ENCODE data around the gene SPATA2L.

The SPATA2L gene

DNA sequence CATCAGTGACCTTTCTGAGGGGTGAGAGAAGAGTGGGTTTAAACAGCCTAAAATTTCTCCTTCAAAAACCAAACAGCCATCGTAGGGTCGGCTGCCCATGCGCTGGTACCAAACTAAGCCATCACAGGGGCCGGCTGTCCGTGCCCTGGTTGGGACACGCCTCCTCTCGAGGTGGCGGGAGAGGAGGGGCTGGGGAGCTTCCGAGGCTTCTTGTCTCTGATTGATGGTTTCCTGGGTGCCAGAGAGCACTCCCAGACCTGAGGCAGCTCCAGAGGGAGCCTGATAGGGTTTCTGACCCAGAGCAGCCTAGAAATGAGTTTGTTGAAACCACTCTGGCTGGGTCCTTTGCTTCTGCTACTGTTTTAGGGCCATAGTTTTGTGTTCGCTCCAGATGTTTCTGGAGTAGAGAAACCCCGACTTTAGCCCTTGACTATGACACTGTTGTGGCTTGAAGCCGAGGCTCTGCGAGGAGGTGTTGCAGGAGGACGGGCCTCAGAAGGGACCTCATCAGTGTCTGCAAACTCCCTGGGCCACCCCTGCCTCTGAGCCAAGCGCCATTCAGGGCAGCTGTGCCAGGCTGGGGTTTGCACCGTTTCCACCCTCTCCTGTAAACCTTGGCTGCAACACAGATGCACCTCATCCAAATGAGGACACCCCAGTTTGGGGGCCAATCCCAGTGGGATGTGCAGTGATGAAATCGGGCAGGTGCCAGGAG, 26.1 kb upstream of the SPATA2L start:
- DNase-seq, result no peak

DNA sequence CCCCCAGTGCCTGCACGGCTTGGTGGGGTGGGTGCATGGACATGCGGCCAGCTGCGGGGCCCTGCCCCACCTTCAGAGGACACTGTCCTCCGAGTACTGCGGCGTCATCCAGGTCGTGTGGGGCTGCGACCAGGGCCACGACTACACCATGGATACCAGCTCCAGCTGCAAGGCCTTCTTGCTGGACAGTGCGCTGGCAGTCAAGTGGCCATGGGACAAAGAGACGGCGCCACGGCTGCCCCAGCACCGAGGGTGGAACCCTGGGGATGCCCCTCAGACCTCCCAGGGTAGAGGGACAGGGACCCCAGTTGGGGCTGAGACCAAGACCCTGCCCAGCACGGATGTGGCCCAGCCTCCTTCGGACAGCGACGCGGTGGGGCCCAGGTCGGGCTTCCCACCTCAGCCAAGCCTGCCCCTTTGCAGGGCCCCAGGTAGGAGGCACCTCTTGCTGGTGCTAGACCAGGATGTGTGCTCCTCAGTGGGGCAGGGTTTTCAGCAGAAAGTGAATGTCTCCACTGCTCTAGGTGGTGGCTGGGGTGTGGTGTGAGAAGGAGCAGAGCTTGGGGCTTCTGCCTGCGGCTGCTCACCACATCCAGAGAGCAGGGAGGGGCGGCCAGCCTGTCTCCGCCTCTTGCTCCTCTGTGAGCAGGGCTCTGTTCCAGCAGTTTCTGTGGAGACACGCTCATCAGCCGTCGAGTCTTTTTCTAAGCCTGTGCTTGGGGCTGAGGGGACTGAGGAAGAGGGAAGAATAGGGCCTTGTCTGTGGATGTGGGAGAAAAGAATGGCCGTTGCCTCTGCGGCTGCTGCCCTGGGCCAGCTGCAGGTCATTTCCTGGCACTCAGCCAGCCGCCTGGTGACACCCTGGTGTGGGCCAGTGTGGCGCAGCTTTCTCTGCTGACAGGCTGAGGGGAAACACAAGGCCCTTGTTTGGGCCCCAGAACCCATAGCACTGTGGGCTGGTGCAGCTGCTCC, 22.1 kb upstream of the SPATA2L start:
- DNase-seq, result no peak

DNA sequence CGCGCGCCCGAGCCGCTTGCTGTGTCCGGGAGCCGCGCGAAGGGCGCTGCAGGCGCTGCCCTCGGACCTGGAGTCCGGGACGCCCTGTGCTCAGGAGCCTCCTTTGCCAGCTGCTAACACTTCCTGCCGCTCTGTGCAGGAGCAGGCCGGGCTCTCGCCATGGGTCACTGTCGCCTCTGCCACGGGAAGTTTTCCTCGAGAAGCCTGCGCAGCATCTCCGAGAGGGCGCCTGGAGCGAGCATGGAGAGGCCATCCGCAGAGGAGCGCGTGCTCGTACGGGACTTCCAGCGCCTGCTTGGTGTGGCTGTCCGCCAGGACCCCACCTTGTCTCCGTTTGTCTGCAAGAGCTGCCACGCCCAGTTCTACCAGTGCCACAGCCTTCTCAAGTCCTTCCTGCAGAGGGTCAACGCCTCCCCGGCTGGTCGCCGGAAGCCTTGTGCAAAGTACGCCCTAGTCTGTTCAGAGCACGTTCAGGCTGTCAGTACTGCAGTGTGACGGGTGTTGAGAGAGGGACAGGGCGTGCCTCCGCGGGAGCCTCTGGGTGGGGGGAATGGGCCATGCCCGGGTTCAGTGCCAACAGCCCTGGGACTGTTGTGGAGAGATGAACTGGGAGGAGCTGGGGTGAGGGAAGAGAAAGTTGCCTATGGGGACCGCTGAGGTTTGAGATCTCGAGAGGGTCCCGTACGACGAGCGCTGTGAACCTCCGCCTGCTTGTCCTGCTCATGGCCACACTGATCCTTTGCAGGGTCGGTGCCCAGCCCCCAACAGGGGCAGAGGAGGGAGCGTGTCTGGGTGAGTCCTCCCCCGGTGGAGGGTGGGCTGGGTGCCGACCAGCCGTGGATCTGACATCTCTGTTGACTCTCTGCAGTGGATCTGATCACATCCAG, 21.1 kb upstream of the SPATA2L start:
- DNase-seq, result no peak

DNA sequence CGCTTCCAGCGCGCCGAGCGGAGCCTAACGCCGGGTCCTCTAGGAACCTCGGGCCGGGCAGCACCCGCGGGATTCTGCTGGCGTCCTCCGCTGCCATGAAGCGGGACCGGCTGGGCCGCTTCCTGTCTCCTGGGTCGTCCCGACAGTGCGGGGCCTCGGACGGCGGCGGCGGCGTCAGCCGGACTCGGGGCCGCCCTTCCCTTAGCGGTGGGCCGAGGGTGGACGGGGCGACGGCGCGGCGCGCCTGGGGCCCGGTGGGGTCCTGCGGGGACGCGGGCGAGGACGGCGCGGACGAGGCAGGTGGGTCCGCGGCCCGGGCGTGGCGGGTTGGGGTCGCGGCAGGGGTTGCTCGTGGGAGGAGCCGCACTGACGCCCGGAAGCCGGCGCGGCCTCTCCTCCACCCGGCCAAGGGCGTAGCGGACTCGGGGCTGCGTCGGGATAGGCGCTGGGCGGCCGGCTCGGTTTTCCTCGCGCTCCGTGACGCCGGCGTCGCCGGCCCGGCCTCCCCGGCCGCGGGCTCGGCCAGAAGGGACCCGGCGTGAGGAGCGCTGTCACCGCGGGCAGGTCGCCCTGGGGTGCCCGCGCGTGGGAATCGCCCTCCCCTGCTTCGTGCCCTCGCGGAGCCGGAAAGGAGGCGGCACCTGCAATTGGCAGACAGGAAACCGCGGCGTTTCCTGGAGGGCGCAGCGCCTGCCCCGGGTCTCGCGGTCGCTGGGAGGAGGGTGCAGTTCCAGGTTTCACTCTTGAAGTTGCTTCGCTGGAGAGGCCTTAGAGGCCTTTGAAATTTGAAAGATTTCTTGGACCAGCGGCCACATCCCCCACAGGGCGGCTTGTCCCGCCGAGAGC, 20.3 kb upstream of the SPATA2L start:
- DNase-seq, result no peak

DNA sequence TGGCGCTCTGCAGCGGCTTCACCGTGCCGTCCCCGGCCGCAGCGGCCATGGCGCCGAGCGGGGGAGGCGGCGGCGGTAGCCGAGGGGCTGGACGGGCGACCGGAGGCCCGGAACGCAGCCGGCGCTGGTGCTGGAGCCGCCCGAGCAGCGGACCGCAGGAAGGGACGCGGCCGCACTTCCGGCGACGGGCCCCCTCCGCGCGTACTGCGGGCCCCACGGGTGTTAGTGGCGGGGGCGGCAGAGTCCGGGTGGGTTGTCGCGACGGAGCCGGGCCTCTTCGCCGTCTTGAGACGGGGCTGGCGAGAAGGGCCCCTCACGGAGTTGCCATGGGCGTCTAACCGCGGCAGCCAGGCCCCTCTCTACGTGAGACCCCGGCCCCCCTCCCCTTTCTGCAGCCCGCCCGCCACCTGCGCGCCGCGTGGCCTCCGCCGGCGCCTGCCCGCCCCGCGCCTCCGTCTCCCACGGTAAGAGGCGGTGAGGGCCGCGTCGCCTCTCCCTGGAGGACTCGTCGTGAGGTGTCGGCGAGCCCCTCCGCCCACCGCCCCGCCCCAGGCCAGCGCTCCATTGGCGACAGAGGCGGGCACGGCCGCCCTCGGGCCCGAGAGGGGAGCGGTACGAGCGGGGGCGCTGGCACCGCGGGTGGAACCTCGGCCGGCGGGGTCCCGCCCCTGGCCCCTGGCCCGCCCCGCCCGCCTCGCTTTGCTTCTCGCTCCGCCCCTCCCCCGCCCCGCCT, 19.5 kb upstream of the SPATA2L start, which contains the start of the genes VPS9D1 and ZNF276:
VPS9D1 (minus strand) TSS at position 86 of the 733 bp plus-strand sequence; CDS start at position 49, 37 bp downstream.
ZNF276 (plus strand) TSS at position 725 of the 733 bp plus-strand sequence. CDS start 104 bp downstream, outside the sequence.
- DNase-seq, result peak; percentile 41

DNA sequence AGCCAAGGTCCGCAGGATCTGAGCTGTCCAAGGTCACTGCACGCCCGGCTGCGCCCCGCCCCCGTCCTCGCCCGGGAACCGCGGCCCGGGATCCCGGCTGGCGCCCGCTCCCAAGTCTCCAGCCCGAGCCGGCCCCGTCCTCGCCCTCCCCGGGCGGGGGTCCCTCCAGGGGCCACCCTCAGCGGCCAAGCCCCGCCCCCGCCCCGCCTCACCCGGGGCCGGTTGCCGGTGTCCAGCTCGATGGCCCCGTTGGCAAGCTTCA, 19.0 kb upstream of the SPATA2L start:
- no peak for DNase-seq

DNA sequence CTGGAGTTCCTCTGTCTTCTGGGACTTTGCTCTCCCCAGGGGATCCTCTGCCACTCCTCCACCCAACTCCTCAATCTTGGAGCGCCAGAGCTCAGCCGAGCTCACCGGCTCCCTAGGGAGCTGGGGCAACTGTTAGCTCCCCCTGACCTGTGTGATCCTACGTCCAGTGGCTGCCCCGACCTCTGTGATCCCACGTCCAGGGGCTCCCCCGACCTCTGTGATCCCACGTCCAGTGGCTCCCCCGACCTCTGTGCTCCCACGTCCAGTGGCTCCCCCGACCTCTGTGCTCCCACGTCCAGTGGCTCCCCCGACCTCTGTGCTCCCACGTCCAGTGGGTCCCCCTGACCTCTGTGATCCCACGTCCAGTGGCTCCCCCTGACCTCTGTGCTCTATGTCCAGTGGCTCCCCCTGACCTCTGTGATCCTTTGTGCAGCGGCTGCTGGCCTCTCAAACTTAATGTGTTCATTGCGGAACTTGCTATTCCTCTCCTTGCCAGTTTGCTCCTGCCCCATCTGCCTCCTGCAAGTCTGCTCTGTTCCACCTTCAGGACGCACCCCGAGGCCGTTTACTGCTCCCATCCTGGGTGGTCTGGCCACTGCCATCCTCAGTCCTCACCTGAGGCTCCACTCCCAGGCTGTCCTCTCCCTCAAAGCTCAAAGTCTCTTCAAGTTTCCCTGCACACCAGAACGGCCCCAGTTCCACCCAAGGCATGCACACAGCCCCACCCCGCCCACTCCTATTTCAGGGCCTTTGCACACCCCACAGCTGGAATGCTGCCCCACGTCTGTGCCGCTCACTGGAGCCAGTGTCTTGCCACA, 16.4 kb upstream of the SPATA2L start:
- no peak for DNase-seq

DNA sequence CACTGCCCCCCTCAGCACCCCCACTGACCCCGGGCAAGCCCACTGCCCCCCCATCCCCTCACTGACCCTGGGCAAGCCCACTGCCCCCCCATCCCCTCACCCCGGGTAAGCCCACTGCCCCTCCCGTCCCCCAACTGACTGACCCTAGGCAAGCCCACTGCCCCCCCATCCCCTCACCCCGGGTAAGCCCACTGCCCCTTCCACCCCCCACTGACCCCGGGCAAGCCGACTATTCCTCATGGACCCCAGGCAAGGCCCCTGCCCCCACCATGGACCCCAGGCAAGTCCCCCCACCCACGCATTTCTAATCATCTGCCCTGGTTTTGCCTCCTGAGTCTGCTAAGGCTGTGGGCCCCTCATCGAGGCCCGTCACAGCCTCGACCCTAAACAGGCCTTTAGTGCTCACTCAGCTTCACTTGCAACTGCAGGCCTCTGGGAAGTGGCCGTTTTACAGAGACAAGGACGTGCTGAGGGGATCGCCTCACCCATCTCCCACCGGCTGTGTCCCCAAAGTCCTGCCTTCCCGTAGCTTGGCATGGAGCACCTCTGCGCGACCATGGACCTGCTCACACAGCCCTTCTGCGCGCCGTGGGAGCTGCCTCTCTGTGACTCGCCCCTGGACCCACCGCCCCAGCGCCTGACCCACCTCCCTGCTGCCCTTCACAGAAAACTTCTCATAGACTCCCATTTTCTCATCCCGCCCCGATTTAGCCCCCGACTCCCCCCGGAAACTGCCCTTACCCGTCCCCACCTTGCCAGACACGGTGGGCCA, 15.6 kb upstream of the SPATA2L start:
- DNase-seq, result no peak

DNA sequence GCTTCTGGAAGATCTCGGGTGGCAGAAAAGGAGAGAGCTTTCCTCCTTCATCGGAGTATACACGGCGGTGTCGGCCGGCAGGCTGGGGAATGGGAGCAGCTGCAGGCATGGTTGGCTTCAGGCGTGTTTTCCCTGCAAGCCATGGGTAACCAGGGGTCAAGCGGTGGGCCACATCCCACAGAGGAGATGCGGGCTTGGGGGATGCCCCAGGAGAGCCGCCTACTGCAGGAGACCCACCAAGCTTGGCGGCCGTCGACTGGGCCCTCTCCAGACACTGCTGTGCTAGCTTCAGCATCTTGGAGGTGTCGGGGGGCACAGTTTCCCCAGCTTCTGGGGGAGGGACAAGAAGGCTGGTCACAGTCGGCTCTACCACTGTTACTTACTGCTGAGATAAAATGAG, 15.0 kb upstream of the SPATA2L start:
- DNase-seq, result no peak

DNA sequence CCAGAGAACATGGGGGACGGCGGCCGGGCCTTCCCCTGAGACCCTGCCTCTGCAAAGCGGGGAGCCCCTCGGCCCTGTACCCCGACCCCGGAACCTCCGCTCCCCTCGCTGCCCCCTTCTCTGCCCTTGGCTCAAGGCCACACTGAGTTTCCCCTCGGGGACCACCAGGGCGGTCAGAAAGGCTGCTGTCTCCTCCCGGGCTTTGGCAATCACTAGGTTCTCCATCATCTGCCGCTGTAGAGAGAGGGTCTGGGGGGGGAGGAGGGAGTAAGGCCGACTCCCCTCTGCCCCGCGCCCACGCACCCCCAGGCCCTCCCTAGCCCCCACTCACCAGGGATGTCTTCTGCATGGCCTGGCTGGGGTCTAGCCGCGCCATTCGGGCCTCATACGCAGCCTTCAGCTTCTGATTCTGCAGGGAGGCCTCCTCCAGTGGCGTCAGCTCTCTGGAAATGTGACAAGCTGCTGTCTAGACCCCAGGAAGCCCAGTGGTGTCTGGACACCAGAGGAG, 10.8 kb upstream of the SPATA2L start:
- DNase-seq, result no peak

DNA sequence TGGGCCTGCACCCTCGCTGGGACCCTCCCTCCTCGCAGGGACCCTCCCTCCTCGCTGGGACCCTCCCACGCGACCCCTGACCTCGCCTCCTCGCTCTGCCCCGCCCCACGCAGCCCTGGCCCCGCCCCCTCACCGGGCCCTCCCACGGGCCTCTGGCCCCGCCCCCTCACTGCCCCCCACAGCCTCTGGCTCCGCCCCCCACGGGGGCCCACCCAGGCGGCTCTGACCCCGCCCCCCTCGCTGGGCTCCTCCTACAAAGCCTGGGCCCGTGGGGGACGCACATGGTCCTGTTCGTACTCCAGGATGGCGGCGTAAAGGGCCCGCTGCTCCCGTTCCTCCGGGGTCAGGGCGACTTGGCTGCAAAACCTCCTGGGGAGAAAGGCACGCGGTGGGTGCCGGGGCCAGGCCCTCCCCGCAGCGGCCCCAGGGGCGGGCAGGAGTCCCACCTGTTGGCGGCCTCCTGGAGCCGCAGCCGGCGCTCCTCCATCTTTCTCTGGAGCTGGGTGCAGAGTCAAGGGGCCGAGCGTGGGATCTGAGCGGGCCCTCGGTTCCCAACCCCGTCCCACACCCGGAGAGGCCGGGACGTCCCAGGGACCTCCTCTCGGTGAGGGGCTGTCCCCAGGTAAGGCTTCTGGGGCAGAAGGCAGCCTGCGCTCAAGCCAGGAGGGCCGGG, 10.2 kb upstream of the SPATA2L start:
- DNase-seq, result no peak

DNA sequence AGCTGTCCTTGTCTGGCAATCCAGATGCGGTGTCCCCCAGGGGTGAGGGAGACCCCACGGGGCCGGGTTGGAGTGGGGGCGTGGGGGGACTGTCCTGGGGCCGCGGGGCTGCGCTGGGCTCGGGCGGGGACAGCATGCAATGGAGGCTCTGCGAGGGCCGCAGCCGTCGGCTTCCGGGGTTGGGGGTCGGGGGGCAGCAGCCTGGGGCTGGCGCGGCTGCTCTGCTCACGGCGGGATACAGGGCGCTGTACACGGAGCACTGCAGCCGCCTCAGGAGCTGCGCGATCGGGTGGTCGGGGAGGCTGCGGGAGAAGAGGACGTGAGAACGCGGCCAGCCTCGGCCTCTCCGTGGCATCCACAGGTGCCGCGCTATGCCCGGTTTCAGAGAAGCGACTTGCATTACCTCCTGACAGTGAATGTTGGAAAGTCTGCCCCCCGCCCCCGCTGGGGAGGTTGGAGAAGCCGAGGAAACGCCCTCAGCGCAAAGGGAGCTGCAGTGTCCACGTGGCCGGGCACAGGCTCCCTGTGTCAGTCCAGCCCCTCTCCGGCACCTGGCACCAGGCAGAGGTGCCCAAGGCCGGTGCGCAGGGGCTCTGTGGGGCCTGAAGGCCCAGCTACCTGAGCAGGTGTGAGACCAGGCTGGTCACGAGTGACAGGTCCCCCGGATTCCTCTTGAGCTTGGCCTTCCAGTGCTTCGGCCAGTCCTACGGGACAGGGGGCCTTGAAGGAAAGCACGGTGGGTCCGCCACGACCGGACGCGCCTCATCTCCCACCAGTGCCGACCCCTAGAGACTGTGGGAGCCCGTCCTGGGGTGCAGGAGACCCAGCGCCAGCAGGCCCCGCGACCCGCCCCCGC, 9.4 kb upstream of the SPATA2L start:
- no peak for DNase-seq

DNA sequence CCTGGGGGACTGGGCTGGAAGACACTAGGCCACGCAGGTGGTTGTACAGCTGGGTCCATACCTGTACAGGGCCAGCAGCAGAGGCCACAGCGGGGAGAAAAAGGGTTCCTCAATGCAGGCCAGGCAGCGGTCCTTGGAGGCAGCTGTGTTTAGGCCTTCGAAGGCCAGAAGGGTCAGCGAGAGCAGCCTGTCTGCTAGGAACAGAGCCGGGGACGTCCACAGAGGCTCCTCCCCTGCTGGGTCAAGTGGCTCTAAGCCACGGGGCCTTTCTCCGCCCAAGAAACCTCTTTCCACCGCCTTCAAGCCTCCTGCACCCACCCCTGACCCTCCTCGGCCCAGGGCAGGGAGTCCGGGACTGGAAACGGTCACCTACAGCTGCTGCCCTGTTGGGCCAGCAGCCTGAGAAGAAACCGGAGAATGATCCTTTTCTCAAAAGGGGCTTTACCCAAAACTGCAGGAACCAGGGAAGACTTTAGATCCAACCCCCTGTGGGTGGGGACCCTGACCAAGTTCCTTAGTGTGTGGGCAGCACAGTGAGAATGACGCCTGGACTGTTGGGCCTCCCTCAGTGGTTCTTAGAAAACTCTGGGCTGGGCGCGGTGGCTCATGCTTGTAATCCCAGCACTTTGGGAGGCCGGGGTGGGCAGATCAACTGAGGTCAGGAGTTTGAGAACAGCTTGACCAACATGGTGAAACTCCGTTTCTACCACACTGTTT, 8.4 kb upstream of the SPATA2L start:
- DNase-seq, result no peak

DNA sequence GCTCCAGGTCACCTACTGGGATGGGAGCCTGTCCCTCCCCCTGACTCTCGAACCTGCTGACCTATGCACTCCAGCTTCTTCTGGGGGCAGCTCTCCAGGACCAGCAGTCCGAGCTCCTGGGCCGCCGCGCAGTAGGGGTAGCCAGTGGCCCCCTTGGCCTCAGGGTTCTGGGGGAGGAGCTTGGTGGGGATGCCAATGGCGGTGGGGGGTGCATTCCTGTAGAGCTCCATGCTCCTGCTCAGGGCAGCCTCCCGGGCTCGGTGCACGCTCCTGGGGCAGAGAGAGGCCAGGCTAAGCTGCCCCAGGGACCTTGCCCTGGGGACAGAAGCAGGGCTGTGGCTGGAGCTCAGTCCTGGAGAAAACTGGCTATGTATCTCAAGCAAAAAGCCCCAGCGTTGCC, 7.7 kb upstream of the SPATA2L start:
- DNase-seq, result no peak

DNA sequence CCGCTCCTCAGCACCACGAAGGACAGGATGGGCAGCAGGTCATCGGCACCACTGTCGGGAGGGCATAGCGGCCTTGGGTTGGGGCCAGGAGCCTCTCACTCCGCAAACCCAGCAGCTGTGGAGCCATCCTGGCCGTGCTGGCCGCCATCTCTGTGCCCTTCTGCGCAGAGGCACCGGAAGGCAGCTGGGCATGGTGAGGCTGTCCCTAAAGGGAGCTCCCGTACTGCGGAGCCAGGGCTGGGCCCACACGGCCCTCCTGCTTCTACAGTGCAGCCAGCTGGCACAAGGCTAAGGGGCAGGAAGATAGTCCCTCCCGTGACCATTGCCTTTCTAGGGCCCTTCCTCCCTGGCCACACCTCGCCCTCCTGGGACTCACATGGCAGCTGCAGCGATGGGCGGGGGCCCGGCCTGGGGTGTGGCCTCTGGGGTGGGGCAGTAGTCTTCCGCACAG, 7.0 kb upstream of the SPATA2L start:
- DNase-seq, result no peak

DNA sequence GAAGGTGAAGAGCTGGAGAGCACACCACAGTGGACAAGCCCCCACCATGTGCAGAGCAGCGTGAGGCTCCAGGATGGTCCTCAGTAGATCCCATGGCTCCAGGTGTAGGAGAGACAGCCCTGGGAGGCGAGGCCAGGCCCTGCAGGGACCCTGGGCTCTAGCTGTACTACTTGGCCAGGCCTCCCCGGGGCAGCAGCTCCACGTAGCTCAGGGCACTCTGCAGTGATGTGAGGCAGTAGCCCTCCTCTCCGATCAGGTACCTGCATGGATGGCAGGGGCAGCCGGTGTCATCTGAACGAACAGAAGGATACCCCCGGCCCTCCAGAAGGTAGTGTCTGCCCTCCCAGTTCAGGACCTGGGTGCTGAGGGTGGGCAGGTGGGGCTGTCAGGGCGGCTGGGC, 6.2 kb upstream of the SPATA2L start:
- no peak for DNase-seq

All from amniotic stem cell (primary cell).